SK-N-SH (cell line): ENCODE measurements around the gene CXCL16. TPM values are rescaled to one million over a fixed set of nuclear protein-coding genes. Genes with fewer than 3 reads are reported as not detected.

Experiments used
- CTCF ChIA-PET: fragments of 300-600, 350-600 bp; formaldehyde crosslinking; extraction: SDS; loops from one replicate; lab custom pipeline; 2021; lab: Yijun Ruan, JAX
- POLR2A ChIA-PET: fragments of 350-600 bp; sonication (Branson Sonifier 250); formaldehyde crosslinking; extraction: SDS; loops from one replicate; lab custom pipeline; 2020; ENCODE audit warnings: antibody characterized with exemption, inconsistent platforms; lab: Yijun Ruan, JAX
- DNase-seq: peaks from one replicate; pipeline ENCODE4 v3.0.0; 2012
- H2AFZ ChIP-seq: fragments of 200-600 bp; sonication (generic); 2 replicates; pipeline ENCODE4 v1.8.1; 2016; ENCODE audit warnings: antibody characterized with exemption, mild to moderate bottlenecking, low read depth
- H3F3A ChIP-seq: fragments of 200-600 bp; sonication (generic); replicated peaks from 2 replicates; pipeline ENCODE3; 2016; ENCODE audit warnings: antibody characterized with exemption, mild to moderate bottlenecking; ENCODE audit not compliant: insufficient read depth
- H3K27ac ChIP-seq, 2 experiments: fragments of 200-500 bp in 1 of 2; fragments of 200-600 bp in 1 of 2; sonication (Bioruptor generic) in 1 of 2; sonication (generic), shearing (Covaris generic) in 1 of 2; 2 replicates each; pipeline versions ENCODE4 v1.5.1 to v1.6.1; 2014 to 2016; ENCODE audit warnings: low read depth in 2 of 2, inconsistent platforms in 1 of 2, low read length in 1 of 2, mild to moderate bottlenecking in 1 of 2, mixed read lengths in 1 of 2
- H3K27me3 ChIP-seq: fragments of 200-600 bp; sonication (generic), shearing (Covaris generic); 2 replicates; pipeline ENCODE4 v1.6.1; 2016; ENCODE audit warnings: mixed run types; ENCODE audit not compliant: insufficient read depth
- H3K36me3 ChIP-seq, 2 experiments: fragments of 200-500 bp in 1 of 2; fragments of 200-600 bp in 1 of 2; sonication (Bioruptor generic) in 1 of 2; sonication (generic) in 1 of 2; replicated peaks in 1 of 2; 2 replicates each; pipeline versions ENCODE3 to v1.5.1; 2014 to 2016; ENCODE audit warnings: low read length in 1 of 2, mild to moderate bottlenecking in 1 of 2; ENCODE audit not compliant: insufficient read depth in 2 of 2, control insufficient read depth in 1 of 2
- H3K4me1 ChIP-seq, 2 experiments: fragments of 200-500 bp in 1 of 2; fragments of 200-600 bp in 1 of 2; sonication (Bioruptor generic) in 1 of 2; sonication (generic), shearing (Covaris generic) in 1 of 2; 2 replicates each; pipeline versions ENCODE4 v1.5.1 to v1.6.1; 2014 to 2016; ENCODE audit warnings: low read depth in 1 of 2, low read length in 1 of 2, mixed run types in 1 of 2; ENCODE audit not compliant: insufficient read depth in 2 of 2, control insufficient read depth in 1 of 2
- H3K4me2 ChIP-seq: fragments of 200-600 bp; sonication (generic), shearing (Covaris generic); 2 replicates; pipeline ENCODE4 v1.6.1; 2017; ENCODE audit warnings: mixed run types
- H3K4me3 ChIP-seq, 2 experiments: fragments of 200-500 bp in 1 of 2; fragments of 200-600 bp in 1 of 2; sonication (Bioruptor generic) in 1 of 2; sonication (generic), shearing (Covaris generic) in 1 of 2; 2 replicates each; pipeline versions ENCODE4 v1.5.1 to v1.8.1; 2014 to 2016; ENCODE audit warnings: low read depth in 2 of 2, inconsistent platforms in 1 of 2, low read length in 1 of 2, mild to moderate bottlenecking in 1 of 2, mixed read lengths in 1 of 2, moderate library complexity in 1 of 2
- H3K79me2 ChIP-seq: fragments of 200-600 bp; sonication (generic); 2 replicates; pipeline ENCODE4 v1.8.1; 2017; ENCODE audit warnings: mild to moderate bottlenecking; ENCODE audit not compliant: insufficient read depth
- H3K9ac ChIP-seq: fragments of 200-600 bp; sonication (generic); 2 replicates; pipeline ENCODE4 v1.6.1; 2017; ENCODE audit warnings: mixed run types
- H3K9me2 ChIP-seq: fragments of 200-600 bp; sonication (generic); 2 replicates; pipeline ENCODE4 v1.6.1; 2017; ENCODE audit warnings: mixed run types
- H3K9me3 ChIP-seq: fragments of 200-600 bp; sonication (generic); 2 replicates; pipeline ENCODE4 v1.6.1; 2017; ENCODE audit warnings: mixed run types, mild to moderate bottlenecking, moderate library complexity
- H4K20me1 ChIP-seq: fragments of 200-600 bp; sonication (generic); 2 replicates; pipeline ENCODE4 v1.6.1; 2017; ENCODE audit warnings: mild to moderate bottlenecking, mixed run types; ENCODE audit not compliant: insufficient read depth
- CHD2 ChIP-seq: fragments of 150-350 bp; IDR thresholded peaks from 2 replicates; pipeline ENCODE4 v1.6.1; 2018; ENCODE audit warnings: low read length; ENCODE audit not compliant: partially characterized antibody
- ELF1 ChIP-seq: IDR thresholded peaks from 2 replicates; pipeline ENCODE4 v1.4.0; 2012
- EP300 ChIP-seq, 2 experiments: IDR thresholded peaks; 2 replicates each; pipeline versions ENCODE4 v1.4.0 to v1.6.1; 2012; ENCODE audit warnings: borderline replicate concordance in 1 of 2, low read depth in 1 of 2, low read length in 1 of 2
- EZH2phosphoT487 ChIP-seq: fragments of 200-600 bp; sonication (generic); IDR thresholded peaks from 2 replicates; pipeline ENCODE4 v1.6.1; 2017; ENCODE audit warnings: low read depth, mixed run types, mild to moderate bottlenecking, antibody characterized with exemption, moderate library complexity, borderline replicate concordance
- IRF3 ChIP-seq: fragments of 150-350 bp; IDR thresholded peaks from 2 replicates; pipeline ENCODE4 v1.6.1; 2016; ENCODE audit warnings: mild to moderate bottlenecking, low read depth, low read length
- JUND ChIP-seq: IDR thresholded peaks from 2 replicates; pipeline ENCODE4 v1.4.0; 2012
- NFIC ChIP-seq: IDR thresholded peaks from 2 replicates; pipeline ENCODE4 v1.4.0; 2012; ENCODE audit warnings: borderline replicate concordance
- NRF1 ChIP-seq: IDR thresholded peaks from 2 replicates; pipeline ENCODE4 v1.6.1; 2012; ENCODE audit warnings: low read depth, mild to moderate bottlenecking, low read length
- PBX3 ChIP-seq: IDR thresholded peaks from 2 replicates; pipeline ENCODE4; 2012
- POLR2AphosphoS5 ChIP-seq: IDR thresholded peaks from 2 replicates; pipeline ENCODE4 v1.6.1; 2012; ENCODE audit warnings: low read depth, low read length
- RXRA ChIP-seq: IDR thresholded peaks from 2 replicates; pipeline ENCODE4 v1.4.0; 2012; ENCODE audit warnings: low read depth, mild to moderate bottlenecking, borderline replicate concordance
- SIN3A ChIP-seq: IDR thresholded peaks from 2 replicates; pipeline ENCODE4 v1.6.1; 2012; ENCODE audit warnings: low read depth, mild to moderate bottlenecking, low read length, moderate library complexity, borderline replicate concordance
- SMC3 ChIP-seq: IDR thresholded peaks from 2 replicates; pipeline ENCODE4 v1.6.1; 2012; ENCODE audit warnings: low read depth, low read length, improper control_type of control experiment
- TAF1 ChIP-seq: IDR thresholded peaks from 2 replicates; pipeline ENCODE4 v1.6.1; 2012; ENCODE audit warnings: low read depth, mild to moderate bottlenecking, low read length, moderate library complexity, borderline replicate concordance
- TCF12 ChIP-seq: IDR thresholded peaks from 2 replicates; pipeline ENCODE4 v1.4.0; 2012
- USF1 ChIP-seq: IDR thresholded peaks from 2 replicates; pipeline ENCODE4 v1.4.0; 2012; ENCODE audit warnings: low read depth, borderline replicate concordance
- WGBS: methylation state at CpG from one replicate; pipeline ENCODE4 v1.1.6; 2017; ENCODE audit warnings: low lambda C conversion rate; 5-methylcytosine and 5-hydroxymethylcytosine counted together
- polyA plus RNA-seq, 3 experiments: library from polyadenylated mRNA; depleted of rRNA; stranded (reverse); fragments of >200 nt; gene quantifications; 2 replicates each; pipeline ENCODE4 v1.2.3, GENCODE V29; 2012

Gene CXCL16
- polyA plus RNA-seq, 1 of the 3 experiments (the other 2 are of a cell fraction) = 4.3 TPM

- Histone ChIP-seq H3K4me1 (peaks cover 0 to 20% of the 10 kb centered on the region in 2 experiments; a peak in 1 of 4 replicates), H3F3A (peaks cover 7% of the 10 kb centered on the region), H3K27ac (peak overlapping the region; percentile 32 to 39; a peak in 2 of 4 replicates), H3K9me3 (no peaks in the 10 kb centered on the region), H3K79me2 (peaks cover 5% of the 10 kb centered on the region; the same call in 1 of the 2 replicates), H4K20me1 (no peaks in the 10 kb centered on the region), H3K4me3 (peak overlapping the region; percentile 60 to 69), H3K36me3 (no peaks in the 10 kb centered on the region), H3K9me2 (no peaks in the 10 kb centered on the region), H3K4me2 (peak overlapping the region; percentile 92), H3K9ac (peak overlapping the region; percentile 61; the same call in 1 of the 2 replicates), H2AFZ (peak overlapping the region; percentile 86; the same call in 1 of the 2 replicates), H3K27me3 (no peaks in the 10 kb centered on the region)
- POLR2A ChIA-PET = interaction anchor here (0.5 to 1.0 kb wide), 2 partner anchors 9 to 177 kb away, joined by 3 read pairs; no protein-coding TSS in a partner anchor
- CTCF ChIA-PET = interaction anchor here (0.6 to 3.8 kb wide), 12 partner anchors 13 to 171 kb away, joined by 3 to 20 read pairs (median 4); partner anchors contain the start of genes GLTPD2 and VMO1
- no peak for TF ChIP-seq TAF1
- no peak for TF ChIP-seq PBX3
- no peak for TF ChIP-seq TCF12
- no peak for TF ChIP-seq NFIC
- no peak for TF ChIP-seq ELF1
- TF ChIP-seq SIN3A = no peak
- no peak for TF ChIP-seq USF1
- no peak for TF ChIP-seq JUND
- no peak for TF ChIP-seq RXRA
- no peak for TF ChIP-seq NRF1
- TF ChIP-seq EP300 (IDR thresholded peaks at IDR 0.05; ENCODE audit: borderline replicate concordance in 1 of 2, low read depth in 1 of 2, low read length in 1 of 2) = no peak
- TF ChIP-seq CHD2 = no peak
- TF ChIP-seq EZH2phosphoT487 = no peak
- no peak for TF ChIP-seq SMC3
- no peak for TF ChIP-seq POLR2AphosphoS5
- no peak for TF ChIP-seq IRF3
- peak; percentile 72 for DNase-seq
- WGBS = 24% methylated on average over 29 of the region's 57 CpGs
Observed at GRCh38 chr17:4710693-4711634, 28.8 kb downstream of the CXCL16 start.
